Measurements from ENCODE around the gene PFKFB4.

The PFKFB4 gene

GRCh38 chr3:48556796-48557626, at the start of gene PFKFB4:
Gene PFKFB4 (minus strand): TSS chr3:48556803. CDS start chr3:48556777, 26 bp downstream.
- peak within 1 kb of the TSS; percentile 92 for H3K4me3 Mint-ChIP-seq
- no peaks in the 10 kb centered on the region for H3K27me3 Mint-ChIP-seq (ENCODE audit: low read depth, poor library complexity)
- H3K9me3 Mint-ChIP-seq: no peaks in the 10 kb centered on the region

GRCh38 chr3:48601622-48601994, 45.0 kb upstream of the PFKFB4 start:
- no peak overlapping the region for H3K4me3 Mint-ChIP-seq
- H3K36me3 Mint-ChIP-seq (ENCODE audit: low read depth): peaks cover 65% of the 10 kb centered on the region
- H3K27me3 Mint-ChIP-seq (ENCODE audit: low read depth, poor library complexity): no peaks in the 10 kb centered on the region
- H3K27ac Mint-ChIP-seq: no peak overlapping the region
- no peak for TF ChIP-seq CTCF (IDR thresholded peaks at IDR 0.05)
- no peak for DNase-seq
- peaks cover 21% of the 10 kb centered on the region for H3K4me1 Mint-ChIP-seq
- H3K9me3 Mint-ChIP-seq: no peaks in the 10 kb centered on the region

More at GRCh38 chr3:48556796-48557626, at the start of gene PFKFB4:
- no peak for TF ChIP-seq CTCF (IDR thresholded peaks at IDR 0.05)
- H3K36me3 Mint-ChIP-seq (ENCODE audit: low read depth): peaks cover 8% of the 10 kb centered on the region
- peak; percentile 99 for DNase-seq
- peaks cover 73% of the 10 kb centered on the region for H3K4me1 Mint-ChIP-seq
- peak within 1 kb of the TSS; percentile 98 for H3K27ac Mint-ChIP-seq

GRCh38 chr3:48600711-48601621, 44.4 kb upstream of the PFKFB4 start:
- TF ChIP-seq CTCF (IDR thresholded peaks at IDR 0.05): no peak
- Mint-ChIP-seq H3K4me1 (peaks cover 27% of the 10 kb centered on the region), H3K9me3 (no peaks in the 10 kb centered on the region), H3K27ac (peak overlapping the region; percentile 36), H3K36me3 (ENCODE audit: low read depth) (peaks cover 59% of the 10 kb centered on the region), H3K27me3 (ENCODE audit: low read depth, poor library complexity) (no peaks in the 10 kb centered on the region), H3K4me3 (no peak overlapping the region)
- DNase-seq: no peak

- Mint-ChIP-seq H3K4me3 (no peak overlapping the region), H3K27me3 (ENCODE audit: low read depth, poor library complexity) (no peaks in the 10 kb centered on the region), H3K27ac (no peak overlapping the region), H3K9me3 (no peaks in the 10 kb centered on the region), H3K4me1 (peaks cover 31% of the 10 kb centered on the region), H3K36me3 (ENCODE audit: low read depth) (peaks cover 46% of the 10 kb centered on the region)
- no peak for DNase-seq
- TF ChIP-seq CTCF (IDR thresholded peaks at IDR 0.05): no peak
Observed at GRCh38 chr3:48599509-48600285, 43.1 kb upstream of the PFKFB4 start.

GRCh38 chr3:48599077-48599501, 42.5 kb upstream of the PFKFB4 start:
- no peaks in the 10 kb centered on the region for H3K9me3 Mint-ChIP-seq
- H3K27me3 Mint-ChIP-seq (ENCODE audit: low read depth, poor library complexity): no peaks in the 10 kb centered on the region
- H3K4me3 Mint-ChIP-seq: no peak overlapping the region
- H3K36me3 Mint-ChIP-seq (ENCODE audit: low read depth): peaks cover 40% of the 10 kb centered on the region
- peaks cover 35% of the 10 kb centered on the region for H3K4me1 Mint-ChIP-seq
- peak overlapping the region; percentile 82 for H3K27ac Mint-ChIP-seq
- TF ChIP-seq CTCF (IDR thresholded peaks at IDR 0.05): no peak
- DNase-seq: no peak
